GM13976 (cell line): Measurements from ENCODE around the gene ARSI.

ENCODE experiments used
- DNase-seq: peaks from one replicate; pipeline ENCODE4 v3.0.0; 2012; ENCODE audit warnings: low spot score
- in situ Hi-C: fragments of 300-500 bp; cut with MboI; formaldehyde crosslinking; loops from one replicate; pipeline ENCODE4 v1.12.0; 2022; ENCODE audit warnings: low sequenced_read_pairs, mixed read lengths, inconsistent platforms; ENCODE audit not compliant: unreplicated experiment
- TF ChIP-seq, protein P1 (sequence below): IDR thresholded peaks from 2 replicates; pipeline ENCODE4 v1.5.1; 2012; ENCODE audit warnings: borderline replicate concordance, mild to moderate bottlenecking; ENCODE audit not compliant: insufficient read depth; ENCODE audit errors: extremely low read depth, missing control alignments, control extremely low read depth

Gene ARSI

DNA sequence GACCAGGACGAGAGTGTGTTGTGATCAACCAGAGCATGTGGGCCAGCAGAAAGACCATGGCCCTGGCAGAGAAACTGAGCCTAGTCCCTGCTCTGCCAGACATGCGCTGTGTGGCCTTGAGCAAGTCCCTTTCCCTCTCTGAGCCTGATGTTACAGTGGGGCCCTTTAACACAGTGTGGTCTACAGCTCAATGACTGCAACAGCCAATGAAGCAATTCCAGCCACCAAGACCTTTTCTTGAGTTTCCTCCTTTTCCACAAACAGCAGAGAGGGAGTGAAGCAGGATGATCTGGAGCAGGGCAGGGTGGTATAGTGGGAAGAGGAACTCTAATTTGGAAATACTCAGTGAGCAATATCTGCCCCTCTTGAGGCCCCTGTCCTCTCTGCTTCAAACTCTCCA, 25.8 kb upstream of the ARSI start:
- TF ChIP-seq, protein P1, sequence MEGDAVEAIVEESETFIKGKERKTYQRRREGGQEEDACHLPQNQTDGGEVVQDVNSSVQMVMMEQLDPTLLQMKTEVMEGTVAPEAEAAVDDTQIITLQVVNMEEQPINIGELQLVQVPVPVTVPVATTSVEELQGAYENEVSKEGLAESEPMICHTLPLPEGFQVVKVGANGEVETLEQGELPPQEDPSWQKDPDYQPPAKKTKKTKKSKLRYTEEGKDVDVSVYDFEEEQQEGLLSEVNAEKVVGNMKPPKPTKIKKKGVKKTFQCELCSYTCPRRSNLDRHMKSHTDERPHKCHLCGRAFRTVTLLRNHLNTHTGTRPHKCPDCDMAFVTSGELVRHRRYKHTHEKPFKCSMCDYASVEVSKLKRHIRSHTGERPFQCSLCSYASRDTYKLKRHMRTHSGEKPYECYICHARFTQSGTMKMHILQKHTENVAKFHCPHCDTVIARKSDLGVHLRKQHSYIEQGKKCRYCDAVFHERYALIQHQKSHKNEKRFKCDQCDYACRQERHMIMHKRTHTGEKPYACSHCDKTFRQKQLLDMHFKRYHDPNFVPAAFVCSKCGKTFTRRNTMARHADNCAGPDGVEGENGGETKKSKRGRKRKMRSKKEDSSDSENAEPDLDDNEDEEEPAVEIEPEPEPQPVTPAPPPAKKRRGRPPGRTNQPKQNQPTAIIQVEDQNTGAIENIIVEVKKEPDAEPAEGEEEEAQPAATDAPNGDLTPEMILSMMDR = no peak
- DNase-seq = no peak
- in situ Hi-C loops = no loop called here

DNA sequence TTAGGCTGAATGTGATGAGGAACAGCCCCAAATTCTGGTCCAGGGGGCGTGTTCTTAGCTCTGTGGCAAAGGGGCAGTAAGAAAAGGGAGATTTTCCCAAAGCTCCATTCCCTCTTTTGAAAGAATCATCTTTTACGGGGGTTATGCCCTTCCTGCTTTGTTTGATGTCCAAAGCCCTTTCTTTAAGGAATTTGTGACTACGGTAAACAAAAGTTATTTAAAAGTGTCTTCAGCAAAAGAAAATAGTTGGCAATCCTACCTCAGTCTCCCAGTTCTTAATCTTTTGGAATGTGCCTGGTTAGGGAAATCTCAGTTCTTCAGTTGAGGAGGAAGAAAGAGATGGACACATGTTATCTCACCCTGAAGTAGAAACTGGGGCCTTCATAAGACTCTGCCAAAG, 24.4 kb upstream of the ARSI start:
- in situ Hi-C loops = no loop called here

DNA sequence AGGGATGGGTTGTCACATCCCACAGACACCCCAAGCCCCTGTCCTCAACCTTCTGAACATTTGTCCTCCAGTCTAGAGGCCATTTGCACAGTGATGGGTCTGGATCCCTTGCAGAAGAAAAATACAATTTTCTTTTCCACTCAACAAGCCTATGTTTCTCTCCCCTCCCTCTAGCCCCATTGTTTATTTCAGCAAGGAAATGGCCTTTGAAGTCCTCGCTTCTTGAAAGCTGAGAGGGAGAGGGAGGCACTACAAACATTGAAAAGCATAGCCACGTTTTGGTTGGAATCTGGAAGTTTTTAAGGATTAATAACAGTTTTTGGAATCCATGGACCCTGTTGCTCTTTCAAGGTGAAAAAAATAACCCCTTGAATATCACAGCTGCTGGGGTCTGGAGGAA, 24.0 kb upstream of the ARSI start:
- TF ChIP-seq, protein P1 = no peak
- in situ Hi-C loops = no loop called here
- no peak for DNase-seq

More for the DNA sequence above, 24.4 kb upstream of the ARSI start:
- TF ChIP-seq, protein P1 = no peak
- DNase-seq = no peak

DNA sequence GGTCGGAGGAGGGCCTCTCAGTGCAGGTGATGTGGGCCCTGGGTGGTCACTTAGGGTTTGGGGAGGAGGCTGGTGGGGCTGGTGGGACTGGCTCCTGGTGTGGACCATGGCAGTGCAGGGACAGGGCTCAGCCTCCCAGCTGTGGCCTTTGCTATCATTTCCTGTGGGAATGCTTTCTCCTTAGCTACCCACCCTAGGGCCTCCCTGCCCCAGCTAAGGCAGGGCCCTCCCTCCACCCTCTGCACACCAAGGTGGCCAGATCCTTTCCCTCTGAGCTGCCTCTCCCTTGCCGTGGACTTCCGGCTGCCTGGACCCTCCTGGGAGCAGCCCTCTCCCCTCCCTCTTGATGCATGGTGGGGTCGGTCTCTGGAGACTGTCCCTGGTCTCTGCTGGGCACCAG, 22.7 kb upstream of the ARSI start:
- TF ChIP-seq, protein P1 = no peak
- in situ Hi-C loops = no loop called here
- DNase-seq = no peak

DNA sequence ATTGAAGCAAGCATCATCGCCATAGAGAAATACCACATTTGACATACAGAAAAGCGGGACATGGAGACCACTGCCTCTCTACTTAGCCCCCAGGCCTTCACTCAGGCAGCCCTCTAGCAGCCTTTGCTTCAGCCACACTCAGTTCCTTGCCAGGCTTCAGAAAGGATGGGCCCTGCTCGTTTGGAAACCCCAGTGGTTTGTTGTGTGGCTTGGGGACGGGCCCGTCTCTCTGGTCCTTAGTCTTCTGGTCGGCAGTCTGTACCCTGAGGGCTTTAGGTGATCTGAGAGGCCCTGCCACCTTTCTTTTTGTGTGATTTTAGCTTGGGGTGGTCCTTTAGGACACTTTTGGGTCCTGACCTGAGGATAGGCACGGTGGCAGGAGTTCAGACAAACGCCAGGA, 21.1 kb upstream of the ARSI start:
- TF ChIP-seq, protein P1 = no peak
- in situ Hi-C loops = no loop called here
- DNase-seq = no peak

DNA sequence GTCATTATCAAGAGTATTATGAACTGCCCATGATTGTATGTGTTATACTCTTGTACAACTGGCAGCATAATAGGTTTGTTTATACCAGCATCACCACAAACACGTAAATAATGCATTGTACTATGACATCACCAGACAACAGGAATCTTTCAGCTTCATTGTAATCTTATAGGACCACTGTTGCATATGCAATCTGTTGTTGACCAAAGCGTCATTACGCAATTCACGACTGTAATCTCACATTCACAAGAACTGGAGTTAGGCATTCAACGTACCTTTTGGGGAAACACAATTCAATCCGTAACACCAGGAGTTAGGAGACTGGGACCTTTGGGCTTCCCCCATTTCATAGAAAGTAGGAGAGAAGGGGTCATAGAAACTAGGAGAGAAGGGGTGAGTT, 20.4 kb upstream of the ARSI start:
- in situ Hi-C loops = no loop called here

More for the DNA sequence above, 20.4 kb upstream of the ARSI start:
- no peak for DNase-seq
- TF ChIP-seq, protein P1 = no peak
